ENCODE measurements around the gene EIF3A.

DNA sequence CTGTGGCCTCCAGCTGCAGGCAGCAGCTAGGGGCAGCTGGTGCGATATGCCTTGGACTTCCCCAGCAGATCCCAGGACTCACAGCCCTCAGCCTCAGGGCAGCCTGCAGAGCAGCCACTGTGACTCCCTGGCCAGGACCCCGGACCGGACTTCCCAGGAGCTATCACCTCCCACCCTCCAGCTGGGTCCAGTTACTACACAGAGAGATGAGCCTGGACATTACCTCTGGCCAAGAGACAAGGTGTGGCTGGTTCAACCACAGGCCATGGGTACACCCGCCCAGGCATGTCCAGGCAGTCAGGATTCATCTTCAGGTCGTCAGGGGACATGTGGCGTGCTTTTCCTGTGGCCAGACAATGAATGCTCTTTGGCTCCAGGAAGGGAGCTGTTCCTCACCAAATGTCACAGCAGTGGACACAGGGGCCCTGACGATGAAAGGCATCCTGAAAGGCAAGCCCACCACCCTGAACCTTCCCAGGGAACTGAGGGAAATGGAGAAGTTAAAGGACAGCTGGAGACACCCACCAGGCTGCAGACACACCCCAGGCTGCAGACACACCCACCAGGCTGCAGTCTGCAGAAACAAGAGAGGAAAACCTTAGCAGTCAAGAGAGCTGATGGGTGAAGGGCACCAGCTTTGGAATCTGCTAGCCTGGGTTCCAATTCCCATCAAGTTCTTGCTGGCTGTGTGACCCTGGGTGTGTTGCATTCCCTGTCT is 76.9 kb downstream of the EIF3A start:
- TF ChIP-seq, protein P1, sequence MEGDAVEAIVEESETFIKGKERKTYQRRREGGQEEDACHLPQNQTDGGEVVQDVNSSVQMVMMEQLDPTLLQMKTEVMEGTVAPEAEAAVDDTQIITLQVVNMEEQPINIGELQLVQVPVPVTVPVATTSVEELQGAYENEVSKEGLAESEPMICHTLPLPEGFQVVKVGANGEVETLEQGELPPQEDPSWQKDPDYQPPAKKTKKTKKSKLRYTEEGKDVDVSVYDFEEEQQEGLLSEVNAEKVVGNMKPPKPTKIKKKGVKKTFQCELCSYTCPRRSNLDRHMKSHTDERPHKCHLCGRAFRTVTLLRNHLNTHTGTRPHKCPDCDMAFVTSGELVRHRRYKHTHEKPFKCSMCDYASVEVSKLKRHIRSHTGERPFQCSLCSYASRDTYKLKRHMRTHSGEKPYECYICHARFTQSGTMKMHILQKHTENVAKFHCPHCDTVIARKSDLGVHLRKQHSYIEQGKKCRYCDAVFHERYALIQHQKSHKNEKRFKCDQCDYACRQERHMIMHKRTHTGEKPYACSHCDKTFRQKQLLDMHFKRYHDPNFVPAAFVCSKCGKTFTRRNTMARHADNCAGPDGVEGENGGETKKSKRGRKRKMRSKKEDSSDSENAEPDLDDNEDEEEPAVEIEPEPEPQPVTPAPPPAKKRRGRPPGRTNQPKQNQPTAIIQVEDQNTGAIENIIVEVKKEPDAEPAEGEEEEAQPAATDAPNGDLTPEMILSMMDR (IDR thresholded peaks at IDR 0.05), result no peak
- no peak for TF ChIP-seq POLR2A (IDR thresholded peaks at IDR 0.05)

All from testis (tissue), 2 donors.